Measurements from ENCODE around the gene ST6GALNAC2.
"Not testable (repeated sequence)": the region's sequence is repeated elsewhere in the genome, so short reads cannot be mapped to it uniquely, and the experiment has no call there.

ST6GALNAC2 gene

GRCh38 chr17:76612977-76613851 is 27.6 kb upstream of the ST6GALNAC2 start:
- TF ChIP-seq CTCF (IDR thresholded peaks at IDR 0.05; ENCODE audit: control insufficient read depth, extremely low read depth, insufficient read depth) = no peak
- no peak overlapping the region for H3K4me3 ChIP-seq (ENCODE audit: low read depth, low read length)
- DNase-seq (ENCODE audit: low read depth) = no peak

GRCh38 chr17:76612465-76612864 is 26.8 kb upstream of the ST6GALNAC2 start:
- TF ChIP-seq CTCF (IDR thresholded peaks at IDR 0.05; ENCODE audit: control insufficient read depth, extremely low read depth, insufficient read depth) = no peak
- no peak overlapping the region for H3K4me3 ChIP-seq (ENCODE audit: low read depth, low read length)
- no peak for DNase-seq (ENCODE audit: low read depth)

- no peak overlapping the region for H3K4me3 ChIP-seq (ENCODE audit: low read depth, low read length)
- TF ChIP-seq CTCF (IDR thresholded peaks at IDR 0.05; ENCODE audit: control insufficient read depth, extremely low read depth, insufficient read depth) = no peak
- DNase-seq (ENCODE audit: low read depth) = no peak
Measured at GRCh38 chr17:76611758-76612157, 26.1 kb upstream of the ST6GALNAC2 start.

- not testable (repeated sequence) for DNase-seq (ENCODE audit: low read depth); H3K4me3 ChIP-seq (ENCODE audit: low read depth, low read length)
Measured at GRCh38 chr17:76611080-76611749, 25.6 kb upstream of the ST6GALNAC2 start.

GRCh38 chr17:76606685-76607084 is 21.0 kb upstream of the ST6GALNAC2 start:
- not testable (repeated sequence) for DNase-seq (ENCODE audit: low read depth); H3K4me3 ChIP-seq (ENCODE audit: low read depth, low read length)

- no peak for DNase-seq (ENCODE audit: low read depth)
- no peak for TF ChIP-seq CTCF (IDR thresholded peaks at IDR 0.05; ENCODE audit: control insufficient read depth, extremely low read depth, insufficient read depth)
- no peak overlapping the region for H3K4me3 ChIP-seq (ENCODE audit: low read depth, low read length)
Measured at GRCh38 chr17:76601065-76601464, 15.4 kb upstream of the ST6GALNAC2 start.

- no peak overlapping the region for H3K4me3 ChIP-seq (ENCODE audit: low read depth, low read length)
- TF ChIP-seq CTCF (IDR thresholded peaks at IDR 0.05; ENCODE audit: control insufficient read depth, extremely low read depth, insufficient read depth) = no peak
- no peak for DNase-seq (ENCODE audit: low read depth)
Measured at GRCh38 chr17:76599694-76600460, 14.2 kb upstream of the ST6GALNAC2 start.

Measured in LNCaP clone FGC (cell line).